GM12874 (cell line): ENCODE results near the gene TAC3.

ENCODE experiments used
- TF ChIP-seq, protein P1 (sequence below): IDR thresholded peaks from 2 replicates; pipeline ENCODE4 v1.5.1; 2011; ENCODE audit warnings: low read depth, mild to moderate bottlenecking, control low read depth, low read length, moderate library complexity; ENCODE audit not compliant: insufficient read depth

TAC3 gene

DNA sequence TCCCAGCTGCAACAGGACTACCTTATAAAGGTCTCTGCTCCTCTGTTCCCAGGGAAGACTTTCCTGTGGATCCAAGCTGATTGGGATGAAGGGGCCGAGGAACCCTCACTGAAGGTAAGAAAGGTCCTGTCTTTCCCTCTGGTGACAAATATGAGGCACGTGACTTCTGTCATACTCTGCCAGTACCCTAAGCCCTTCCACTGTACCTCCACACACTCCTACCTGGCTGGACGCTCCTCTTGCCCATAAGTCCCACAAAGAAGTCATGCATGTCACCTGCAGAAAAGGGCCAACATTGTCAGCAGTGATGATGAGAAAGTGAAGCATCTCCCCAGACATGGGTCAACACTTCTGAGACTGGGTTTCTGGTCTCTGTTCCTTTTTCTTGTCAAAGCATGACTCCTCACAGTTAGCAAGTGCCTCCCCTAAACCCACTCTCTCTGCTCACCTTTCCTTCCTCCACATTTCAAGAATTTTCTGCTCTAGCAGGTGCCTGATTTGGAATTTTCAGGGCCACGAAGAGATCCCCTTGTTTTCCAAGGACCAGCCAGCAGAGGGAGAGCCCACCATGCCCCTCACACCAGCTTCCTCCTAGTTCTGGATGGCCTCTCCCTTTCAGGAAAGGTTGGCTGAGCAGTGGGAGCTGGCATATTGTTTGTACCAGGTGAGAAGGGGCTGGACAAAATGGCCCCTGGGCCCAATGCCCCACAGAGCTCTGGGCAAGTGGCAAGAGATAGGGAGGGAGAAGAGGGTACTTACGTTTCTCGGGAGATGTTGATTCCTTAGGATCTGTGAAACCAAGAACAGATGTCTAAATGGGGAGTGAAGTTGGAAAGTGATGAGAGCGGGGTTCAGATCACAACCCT lies 3.5 kb downstream of the TAC3 start:
- TF ChIP-seq, protein P1, sequence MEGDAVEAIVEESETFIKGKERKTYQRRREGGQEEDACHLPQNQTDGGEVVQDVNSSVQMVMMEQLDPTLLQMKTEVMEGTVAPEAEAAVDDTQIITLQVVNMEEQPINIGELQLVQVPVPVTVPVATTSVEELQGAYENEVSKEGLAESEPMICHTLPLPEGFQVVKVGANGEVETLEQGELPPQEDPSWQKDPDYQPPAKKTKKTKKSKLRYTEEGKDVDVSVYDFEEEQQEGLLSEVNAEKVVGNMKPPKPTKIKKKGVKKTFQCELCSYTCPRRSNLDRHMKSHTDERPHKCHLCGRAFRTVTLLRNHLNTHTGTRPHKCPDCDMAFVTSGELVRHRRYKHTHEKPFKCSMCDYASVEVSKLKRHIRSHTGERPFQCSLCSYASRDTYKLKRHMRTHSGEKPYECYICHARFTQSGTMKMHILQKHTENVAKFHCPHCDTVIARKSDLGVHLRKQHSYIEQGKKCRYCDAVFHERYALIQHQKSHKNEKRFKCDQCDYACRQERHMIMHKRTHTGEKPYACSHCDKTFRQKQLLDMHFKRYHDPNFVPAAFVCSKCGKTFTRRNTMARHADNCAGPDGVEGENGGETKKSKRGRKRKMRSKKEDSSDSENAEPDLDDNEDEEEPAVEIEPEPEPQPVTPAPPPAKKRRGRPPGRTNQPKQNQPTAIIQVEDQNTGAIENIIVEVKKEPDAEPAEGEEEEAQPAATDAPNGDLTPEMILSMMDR: 0 out of 2 replicates have a peak, but pooled peaks have one; percentile 3

DNA sequence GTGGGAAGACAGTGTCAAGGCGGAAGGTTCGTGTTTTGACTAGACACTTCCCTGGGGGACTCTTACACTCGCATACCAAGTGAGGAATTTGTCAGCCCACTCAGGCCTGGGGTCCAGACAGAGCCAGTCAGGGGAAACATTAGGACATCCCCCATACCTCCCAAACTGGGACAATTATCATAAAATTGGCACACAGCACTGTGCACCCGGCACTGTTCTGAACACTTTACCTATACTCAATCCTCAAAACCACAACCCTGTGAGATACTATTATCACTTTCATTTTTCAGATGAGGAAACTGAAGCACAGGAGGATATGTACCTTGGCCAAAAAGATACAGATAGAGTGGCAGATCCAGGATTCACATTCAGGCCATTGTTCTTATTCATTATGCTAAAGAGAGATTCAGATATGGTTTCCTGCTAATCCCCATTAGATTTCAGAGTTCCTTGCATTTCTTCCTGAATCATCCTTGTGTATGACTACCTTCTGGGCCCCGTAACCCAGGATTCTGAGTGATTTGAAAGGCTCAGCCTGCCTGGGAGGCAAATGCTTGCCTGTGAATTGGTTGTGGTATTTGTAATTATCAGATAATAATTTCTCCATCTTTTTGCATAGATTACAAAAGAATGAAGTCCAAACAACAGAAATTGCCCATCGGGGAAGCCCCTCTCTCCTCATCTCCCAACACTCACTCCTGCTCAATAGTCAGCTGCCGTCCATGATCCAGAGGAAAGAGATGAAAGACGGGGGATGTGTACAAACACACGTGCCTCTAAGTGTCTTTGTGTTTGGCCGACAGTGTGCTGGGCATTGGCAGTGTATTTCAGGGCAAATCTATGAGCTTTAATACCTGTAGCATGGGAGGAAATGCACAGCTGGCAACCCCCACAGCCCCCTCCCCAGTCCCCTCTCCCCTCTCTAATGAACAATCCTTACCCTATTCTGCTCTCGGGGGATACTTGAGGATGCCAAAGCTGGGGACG lies 4.6 kb downstream of the TAC3 start:
- TF ChIP-seq, protein P1: no peak

DNA sequence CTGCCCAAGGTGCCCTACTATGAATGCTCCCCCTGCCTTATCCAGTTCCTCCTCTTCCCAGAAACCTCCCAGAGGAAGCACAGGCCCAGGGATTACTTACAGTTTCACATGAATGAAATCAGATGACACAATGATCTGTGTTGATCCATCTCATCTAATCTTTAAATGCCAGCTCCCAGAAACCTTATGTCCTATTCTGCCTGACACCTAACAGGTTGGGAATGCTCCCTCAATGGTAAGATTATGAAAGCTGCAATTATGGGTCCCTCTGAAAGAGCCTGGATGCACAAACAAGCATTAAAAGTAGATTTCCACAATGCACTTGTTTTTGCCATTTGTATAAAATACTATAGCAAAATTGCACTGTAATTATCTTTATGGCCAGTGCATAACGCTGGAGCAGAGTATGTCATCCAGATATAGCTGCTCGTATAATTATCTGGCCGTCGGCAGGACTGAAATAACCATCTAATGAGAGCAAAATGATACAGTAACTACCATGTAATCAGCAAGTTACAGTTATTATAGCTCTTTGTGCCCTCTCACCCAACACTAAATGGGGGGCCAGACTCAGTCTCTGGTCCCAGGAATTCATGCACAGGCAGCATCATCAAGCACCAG lies 5.6 kb downstream of the TAC3 start:
- TF ChIP-seq, protein P1: no peak

DNA sequence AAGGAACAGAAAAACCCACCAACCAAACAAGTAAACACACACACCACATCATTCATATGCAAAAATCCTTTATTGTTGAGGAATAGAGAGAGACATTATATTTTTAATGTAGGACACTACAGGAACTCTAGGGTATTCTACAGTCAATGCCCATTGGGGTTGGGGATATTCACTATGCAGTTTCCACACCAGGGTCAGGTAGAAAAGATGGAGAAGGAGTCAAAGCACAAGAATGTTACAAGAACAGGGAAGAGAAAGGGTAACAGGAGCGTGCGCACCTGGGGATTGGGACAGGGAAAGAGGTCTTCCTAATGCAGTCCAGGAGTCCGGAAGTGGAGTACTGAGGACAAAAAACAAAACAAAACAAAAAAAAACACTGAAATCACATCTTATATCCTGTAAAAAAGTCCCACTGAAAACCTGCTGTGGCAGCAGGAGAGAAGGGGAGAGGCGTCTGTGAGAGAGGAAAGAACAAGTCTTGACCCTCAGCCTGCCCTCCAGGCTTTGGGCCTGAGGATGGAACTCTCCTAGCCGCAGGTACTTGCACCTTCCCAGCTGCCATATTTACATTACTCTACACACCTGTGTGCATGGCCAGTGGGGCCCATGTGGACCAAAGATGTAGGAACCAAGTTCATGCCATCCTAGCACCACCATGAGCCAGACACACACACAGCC lies 6.2 kb downstream of the TAC3 start:
- TF ChIP-seq, protein P1: no peak

- TF ChIP-seq, protein P1: peak; percentile 63
These were observed 8.2 kb downstream of the TAC3 start for GRCh38 chr12:57008178-57008577.

DNA sequence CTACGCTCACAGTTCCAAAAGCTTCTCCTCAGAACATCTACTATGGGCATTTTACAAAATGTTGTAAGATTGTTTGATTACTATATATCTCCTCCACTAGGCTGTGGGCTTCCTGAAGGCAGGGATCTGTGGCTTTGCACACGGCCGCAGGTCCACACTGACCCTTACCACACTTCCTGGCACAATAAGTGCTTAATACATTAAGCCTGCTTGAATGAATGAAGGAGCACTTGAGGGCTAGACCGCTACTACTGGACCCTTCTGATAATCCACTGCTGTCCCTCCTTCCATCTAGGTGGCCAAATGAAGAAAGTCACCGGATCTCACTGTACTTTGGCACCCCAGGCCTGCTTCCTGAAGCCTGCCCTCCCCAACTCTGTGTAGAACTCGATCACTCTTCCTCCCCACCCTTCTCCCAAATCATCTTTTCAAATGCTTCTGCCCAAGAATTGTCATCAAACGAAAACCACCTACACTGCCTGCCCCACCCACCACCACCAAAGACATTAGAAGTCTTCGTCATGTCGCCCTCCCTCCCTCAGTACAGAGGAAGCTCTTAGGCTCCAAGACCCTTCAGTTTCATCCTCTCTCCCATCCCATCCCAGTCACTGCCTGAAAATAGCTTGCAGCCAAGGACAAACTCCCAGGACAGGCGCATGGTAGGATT lies 9.4 kb downstream of the TAC3 start:
- TF ChIP-seq, protein P1: no peak
